ENCODE data around the gene CLEC7A.

CLEC7A gene

GRCh38 chr12:10135126-10135525 is 5.1 kb upstream of the CLEC7A start:
- Histone ChIP-seq H3K27me3 (ENCODE audit: control insufficient read depth, insufficient read depth, low read length) (no peaks in the 10 kb centered on the region), H3K79me2 (no peaks in the 10 kb centered on the region), H3K36me3 (ENCODE audit: control insufficient read depth, insufficient read depth, low read length) (no peaks in the 10 kb centered on the region), H2AFZ (no peak overlapping the region), H3K9me3 (ENCODE audit: control insufficient read depth, low read length) (no peaks in the 10 kb centered on the region), H3K4me2 (ENCODE audit: low read length) (no peak overlapping the region), H3K9ac (no peak overlapping the region), H3K27ac (no peak overlapping the region), H3K4me3 (ENCODE audit: low read depth, low read length) (no peak overlapping the region), H3K4me1 (no peaks in the 10 kb centered on the region)
- TF ChIP-seq CTCF (IDR thresholded peaks at IDR 0.05): no peak

- Histone ChIP-seq H3K27me3 (ENCODE audit: control insufficient read depth, insufficient read depth, low read length) (no peaks in the 10 kb centered on the region), H3K79me2 (no peaks in the 10 kb centered on the region), H3K27ac (no peak overlapping the region), H3K4me2 (ENCODE audit: low read length) (no peak overlapping the region), H2AFZ (no peak overlapping the region), H3K4me1 (no peaks in the 10 kb centered on the region), H3K4me3 (ENCODE audit: low read depth, low read length) (no peak overlapping the region), H3K36me3 (ENCODE audit: control insufficient read depth, insufficient read depth, low read length) (no peaks in the 10 kb centered on the region), H3K9ac (no peak overlapping the region), H3K9me3 (ENCODE audit: control insufficient read depth, low read length) (no peaks in the 10 kb centered on the region)
- no peak for TF ChIP-seq CTCF (IDR thresholded peaks at IDR 0.05)
Measured at GRCh38 chr12:10132850-10133370, 2.9 kb upstream of the CLEC7A start.

GRCh38 chr12:10131111-10131690 is 1.2 kb upstream of the CLEC7A start:
- no peaks in the 10 kb centered on the region for H3K4me1 ChIP-seq
- no peak overlapping the region for H3K9ac ChIP-seq
- H2AFZ ChIP-seq: no peak overlapping the region
- H3K4me2 ChIP-seq (ENCODE audit: low read length): no peak overlapping the region
- no peaks in the 10 kb centered on the region for H3K27me3 ChIP-seq (ENCODE audit: control insufficient read depth, insufficient read depth, low read length)
- H3K9me3 ChIP-seq (ENCODE audit: control insufficient read depth, low read length): no peaks in the 10 kb centered on the region
- no peaks in the 10 kb centered on the region for H3K36me3 ChIP-seq (ENCODE audit: control insufficient read depth, insufficient read depth, low read length)
- no peak overlapping the region for H3K27ac ChIP-seq
- no peaks in the 10 kb centered on the region for H3K79me2 ChIP-seq
- no peak overlapping the region for H3K4me3 ChIP-seq (ENCODE audit: low read depth, low read length)
- TF ChIP-seq CTCF (IDR thresholded peaks at IDR 0.05): no peak

- no peaks in the 10 kb centered on the region for H3K79me2 ChIP-seq
- H3K4me1 ChIP-seq: no peaks in the 10 kb centered on the region
- H3K9me3 ChIP-seq (ENCODE audit: control insufficient read depth, low read length): no peaks in the 10 kb centered on the region
- H2AFZ ChIP-seq: no peak overlapping the region
- H3K27me3 ChIP-seq (ENCODE audit: control insufficient read depth, insufficient read depth, low read length): no peaks in the 10 kb centered on the region
- H3K27ac ChIP-seq: no peak overlapping the region
- no peak overlapping the region for H3K4me2 ChIP-seq (ENCODE audit: low read length)
- H3K4me3 ChIP-seq (ENCODE audit: low read depth, low read length): no peak overlapping the region
- H3K36me3 ChIP-seq (ENCODE audit: control insufficient read depth, insufficient read depth, low read length): no peaks in the 10 kb centered on the region
- no peak overlapping the region for H3K9ac ChIP-seq
- TF ChIP-seq CTCF (IDR thresholded peaks at IDR 0.05): no peak
Measured at GRCh38 chr12:10128687-10129086, 1.3 kb downstream of the CLEC7A start.

- H3K9ac ChIP-seq: no peak overlapping the region
- no peaks in the 10 kb centered on the region for H3K79me2 ChIP-seq
- no peak for TF ChIP-seq CTCF (IDR thresholded peaks at IDR 0.05)
- no peaks in the 10 kb centered on the region for H3K4me1 ChIP-seq
- no peak overlapping the region for H3K4me2 ChIP-seq (ENCODE audit: low read length)
- no peak overlapping the region for H3K4me3 ChIP-seq (ENCODE audit: low read depth, low read length)
- no peak overlapping the region for H2AFZ ChIP-seq
- H3K9me3 ChIP-seq (ENCODE audit: control insufficient read depth, low read length): no peaks in the 10 kb centered on the region
- no peaks in the 10 kb centered on the region for H3K36me3 ChIP-seq (ENCODE audit: control insufficient read depth, insufficient read depth, low read length)
- H3K27me3 ChIP-seq (ENCODE audit: control insufficient read depth, insufficient read depth, low read length): no peaks in the 10 kb centered on the region
- no peak overlapping the region for H3K27ac ChIP-seq
Measured at GRCh38 chr12:10126413-10126812, 3.6 kb downstream of the CLEC7A start.
